ENCODE data around the gene NFIX.

NFIX gene

GRCh38 chr19:13023656-13024055 lies 28.4 kb downstream of the NFIX start:
- DNase-seq, result no peak

DNA sequence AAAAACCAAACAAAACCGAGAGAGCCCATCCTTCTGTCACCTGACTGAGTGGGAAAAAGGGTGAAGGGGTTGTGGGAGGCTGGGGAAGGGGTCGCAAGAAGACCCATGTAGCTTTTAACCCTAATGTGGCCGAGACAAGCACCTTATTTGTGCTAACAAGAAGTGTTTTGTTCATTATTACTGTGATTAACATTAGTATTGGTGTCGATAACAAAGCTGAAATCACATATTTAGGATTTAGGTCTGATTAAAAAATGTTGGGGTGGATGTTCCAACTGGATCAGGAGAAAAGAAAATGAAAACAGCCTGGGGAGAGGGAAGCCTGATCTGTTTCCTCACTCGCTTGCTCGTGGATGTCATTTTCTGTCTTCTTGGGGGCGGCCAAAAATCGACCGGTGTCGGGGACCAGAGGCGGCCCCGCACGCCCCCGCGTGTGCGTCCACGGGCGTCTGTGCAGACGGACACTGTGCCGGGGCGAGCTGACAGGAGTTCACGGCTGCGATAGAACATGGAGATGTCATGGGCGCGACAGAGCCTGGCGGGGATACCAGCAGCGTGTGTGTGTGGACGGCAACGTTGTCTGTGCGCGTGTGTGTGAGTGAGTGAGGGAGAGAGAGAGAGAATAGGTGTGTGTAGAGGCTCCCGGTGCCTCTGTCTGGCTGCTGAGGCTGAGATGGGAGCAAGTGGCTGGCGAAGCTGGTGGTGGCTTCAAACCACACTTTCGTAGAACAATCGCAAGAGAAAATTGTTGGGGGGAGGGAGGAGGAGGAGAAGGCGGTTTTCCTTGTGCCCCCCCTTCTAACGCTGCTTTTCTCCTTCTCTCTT lies 29.1 kb downstream of the NFIX start:
- DNase-seq, result peak; percentile 7

DNA sequence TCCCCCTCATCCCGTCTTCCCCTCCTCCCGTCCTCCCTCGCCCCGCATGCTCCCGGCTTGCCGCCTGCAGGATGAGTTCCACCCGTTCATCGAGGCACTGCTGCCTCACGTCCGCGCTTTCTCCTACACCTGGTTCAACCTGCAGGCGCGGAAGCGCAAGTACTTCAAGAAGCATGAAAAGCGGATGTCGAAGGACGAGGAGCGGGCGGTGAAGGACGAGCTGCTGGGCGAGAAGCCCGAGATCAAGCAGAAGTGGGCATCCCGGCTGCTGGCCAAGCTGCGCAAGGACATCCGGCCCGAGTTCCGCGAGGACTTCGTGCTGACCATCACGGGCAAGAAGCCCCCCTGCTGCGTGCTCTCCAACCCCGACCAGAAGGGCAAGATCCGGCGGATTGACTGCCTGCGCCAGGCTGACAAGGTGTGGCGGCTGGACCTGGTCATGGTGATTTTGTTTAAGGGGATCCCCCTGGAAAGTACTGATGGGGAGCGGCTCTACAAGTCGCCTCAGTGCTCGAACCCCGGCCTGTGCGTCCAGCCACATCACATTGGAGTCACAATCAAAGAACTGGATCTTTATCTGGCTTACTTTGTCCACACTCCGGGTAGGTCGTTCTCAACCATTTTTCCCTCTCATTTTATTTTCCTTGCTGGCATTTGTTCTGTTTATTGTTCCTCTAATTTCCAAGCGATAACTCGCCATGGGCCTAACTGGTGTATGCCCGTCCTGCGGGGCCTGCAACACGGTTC lies 29.8 kb downstream of the NFIX start:
- peak; percentile 9 for DNase-seq

- DNase-seq, result no peak
Observed at GRCh38 chr19:13025819-13026456, 30.7 kb downstream of the NFIX start.

DNA sequence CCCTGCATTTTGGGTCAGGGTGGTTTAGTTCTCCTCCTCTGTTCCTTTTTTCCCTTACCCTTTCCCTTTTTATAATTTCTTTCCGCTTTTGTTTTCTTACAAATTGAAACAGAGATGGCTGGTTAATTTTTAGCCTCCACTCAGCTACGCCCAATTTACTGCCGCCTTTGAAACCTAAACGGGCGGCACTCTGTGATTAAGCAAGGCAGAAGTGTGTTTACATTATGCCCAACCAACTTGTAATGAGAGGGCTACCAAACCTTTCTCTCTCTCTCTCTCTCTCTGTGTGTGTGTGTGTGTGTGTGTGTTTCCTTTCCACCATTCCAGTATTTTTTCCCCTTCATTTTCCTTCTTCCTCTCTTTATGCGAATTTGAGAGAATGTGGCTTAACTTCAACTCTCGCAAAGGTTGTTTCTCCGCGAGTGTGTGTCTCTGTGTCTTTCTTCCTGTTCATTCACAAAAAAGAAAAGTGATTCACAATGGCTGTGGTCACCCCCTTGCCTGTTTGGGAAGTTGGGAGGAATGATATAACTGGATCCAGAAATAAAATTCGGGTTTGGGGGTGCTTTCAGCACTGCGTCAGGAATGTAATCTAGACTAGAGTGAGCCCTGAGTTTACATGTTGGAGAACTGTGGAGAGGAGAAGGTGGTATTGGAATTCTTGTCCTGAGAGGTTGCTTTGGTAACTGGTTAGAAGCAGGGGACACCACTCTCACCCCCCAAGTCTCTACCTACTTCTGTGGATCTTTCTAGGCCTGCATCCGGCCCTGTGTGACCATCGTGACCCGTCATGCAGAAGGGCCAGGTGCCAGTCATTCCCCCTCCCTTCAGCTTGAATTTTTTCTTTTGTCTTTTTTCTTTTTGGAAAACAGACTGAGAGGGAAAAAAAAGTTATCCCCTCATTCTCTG lies 31.4 kb downstream of the NFIX start:
- no peak for DNase-seq

DNA sequence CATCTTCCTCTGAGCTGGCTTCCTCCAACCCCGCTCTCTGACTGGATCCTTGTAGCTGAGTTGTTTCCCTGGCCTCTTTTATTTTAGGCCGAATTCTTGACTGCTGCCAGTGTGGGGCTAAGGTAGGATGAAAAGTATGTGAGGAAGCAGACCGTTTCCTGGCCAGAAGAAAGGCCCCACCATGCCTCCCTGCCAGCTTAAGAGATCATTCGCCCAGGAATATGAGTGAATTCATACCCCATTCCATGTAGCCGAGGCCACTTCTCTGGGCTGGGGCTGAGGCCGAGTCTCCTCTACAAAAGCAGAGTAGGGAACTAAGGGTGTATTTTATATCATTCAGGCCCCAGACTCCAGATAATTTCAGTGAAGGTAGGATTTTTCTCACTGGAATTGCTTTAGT lies 32.3 kb downstream of the NFIX start:
- no peak for DNase-seq

- no peak for DNase-seq
Observed at GRCh38 chr19:13028027-13028426, 32.8 kb downstream of the NFIX start.

- DNase-seq, result no peak
Observed at GRCh38 chr19:13029301-13029880, 34.1 kb downstream of the NFIX start.

- DNase-seq, result peak; percentile 37
Observed at GRCh38 chr19:13029893-13030292, 34.6 kb downstream of the NFIX start.

DNA sequence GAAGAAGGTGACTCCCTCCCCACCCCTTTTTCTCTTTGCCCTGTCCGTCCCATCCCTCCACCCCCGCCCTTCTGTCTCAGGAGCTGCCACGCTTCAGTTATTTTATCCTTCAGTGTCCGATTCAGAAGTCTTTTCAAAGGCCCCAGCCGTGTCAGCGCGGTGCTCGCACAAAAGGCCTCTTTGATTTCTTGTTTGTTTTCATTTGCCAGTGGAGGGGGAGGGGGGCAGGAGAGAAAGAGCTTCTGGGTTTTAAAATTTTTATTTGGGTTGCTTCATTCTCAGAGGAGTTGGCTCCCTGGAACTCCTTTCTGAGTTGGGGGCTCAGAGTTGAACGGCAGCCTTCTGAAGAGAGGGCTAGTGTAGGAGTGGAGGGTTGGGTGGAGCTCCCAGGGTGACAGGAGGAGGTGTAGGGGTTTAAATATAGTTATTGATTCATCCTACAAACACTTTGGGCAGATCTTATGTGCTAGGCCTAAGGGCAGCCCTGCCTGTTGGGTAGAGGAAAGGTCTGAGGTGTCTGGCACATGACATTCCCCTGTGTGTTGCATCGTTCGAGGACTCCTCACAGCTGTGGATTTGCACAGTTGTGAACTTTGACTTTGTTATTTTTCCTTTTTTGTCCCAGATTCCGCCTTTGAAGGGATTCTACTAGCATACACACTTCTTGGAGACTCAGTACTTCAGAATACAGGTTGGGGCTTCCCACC lies 36.8 kb downstream of the NFIX start:
- no peak for DNase-seq

DNA sequence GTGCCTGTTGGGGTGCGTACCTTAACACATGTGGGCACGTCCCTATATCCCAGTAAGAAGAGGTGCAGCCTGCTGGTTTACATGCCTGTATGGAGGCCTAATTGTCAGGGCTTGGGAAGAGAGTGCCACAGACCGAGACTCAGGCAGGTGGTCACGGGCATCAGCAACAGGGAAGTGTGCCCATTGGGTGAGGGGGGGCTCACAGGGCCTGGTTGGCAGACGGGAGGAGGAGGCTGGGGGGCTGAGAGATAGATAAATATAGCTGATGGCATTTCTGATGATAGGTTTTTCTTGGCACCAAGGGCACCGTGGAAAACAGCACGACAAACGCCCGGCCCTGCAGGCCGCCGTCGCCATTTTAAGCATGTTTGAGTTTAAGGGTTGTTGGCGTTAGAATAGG lies 37.6 kb downstream of the NFIX start:
- DNase-seq, result no peak

GRCh38 chr19:13033244-13033643 lies 38.0 kb downstream of the NFIX start:
- DNase-seq, result no peak

- DNase-seq, result peak; percentile 57
Observed at GRCh38 chr19:13033819-13034611, 38.7 kb downstream of the NFIX start.

- DNase-seq, result no peak
Observed at GRCh38 chr19:13034636-13035035, 39.4 kb downstream of the NFIX start.

DNA sequence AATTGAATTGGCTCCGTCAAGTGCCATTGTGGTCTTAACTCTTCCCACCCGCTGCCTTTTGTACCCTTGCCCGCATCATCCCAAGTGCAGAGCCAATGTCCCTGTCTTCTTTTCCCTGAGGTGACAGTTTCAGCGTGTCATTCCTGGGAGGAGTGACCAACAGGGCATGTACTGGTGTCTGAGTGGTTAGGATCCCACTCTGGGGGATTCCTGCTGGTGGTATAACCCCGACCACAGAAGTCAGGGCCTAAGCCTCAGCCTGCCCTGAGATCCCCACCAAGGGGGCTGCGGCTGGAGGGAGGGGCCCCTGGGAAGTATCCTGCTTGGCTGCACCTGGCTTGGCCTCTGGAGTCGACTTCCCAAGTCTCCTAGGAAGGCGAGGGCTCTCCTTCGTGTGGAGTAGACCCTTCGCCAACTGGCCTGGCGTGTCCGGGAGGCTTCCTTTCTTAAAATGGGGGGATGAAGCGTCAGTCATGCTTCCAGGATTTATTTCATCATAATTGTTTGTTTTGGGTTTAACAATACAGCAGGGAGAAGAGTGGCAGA lies 40.6 kb downstream of the NFIX start:
- no peak for DNase-seq

DNA sequence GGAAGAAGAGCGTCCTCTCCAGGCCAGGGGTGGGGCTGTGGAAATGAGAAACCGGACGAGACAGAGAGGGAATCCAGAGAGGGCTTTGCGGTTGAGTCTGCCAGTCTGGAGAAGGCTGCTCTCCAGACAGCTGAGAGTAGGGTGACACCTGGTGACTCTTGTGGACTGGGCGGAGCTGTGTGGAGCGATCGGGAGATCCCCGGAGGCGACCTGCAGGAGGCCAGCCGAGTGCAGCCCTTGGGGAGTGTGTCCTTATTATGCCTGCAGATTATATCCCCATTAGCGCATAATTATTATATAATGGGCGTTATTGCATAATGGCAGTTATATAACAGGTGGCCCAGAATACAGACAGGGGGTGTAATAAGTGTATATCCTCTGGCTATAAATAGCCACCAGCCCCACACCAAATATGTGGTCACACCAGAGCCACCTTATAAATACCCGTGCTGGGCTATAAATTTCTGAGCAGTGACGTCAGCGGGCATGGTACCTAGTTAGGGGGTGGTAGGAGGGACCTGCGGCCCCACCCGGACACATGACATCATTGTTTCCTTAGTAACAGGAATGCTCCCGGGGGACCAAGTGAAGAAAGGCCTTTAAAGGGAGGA lies 41.2 kb downstream of the NFIX start:
- DNase-seq, result no peak

- peak; percentile 23 for DNase-seq
Observed at GRCh38 chr19:13037161-13037560, 41.9 kb downstream of the NFIX start.

DNA sequence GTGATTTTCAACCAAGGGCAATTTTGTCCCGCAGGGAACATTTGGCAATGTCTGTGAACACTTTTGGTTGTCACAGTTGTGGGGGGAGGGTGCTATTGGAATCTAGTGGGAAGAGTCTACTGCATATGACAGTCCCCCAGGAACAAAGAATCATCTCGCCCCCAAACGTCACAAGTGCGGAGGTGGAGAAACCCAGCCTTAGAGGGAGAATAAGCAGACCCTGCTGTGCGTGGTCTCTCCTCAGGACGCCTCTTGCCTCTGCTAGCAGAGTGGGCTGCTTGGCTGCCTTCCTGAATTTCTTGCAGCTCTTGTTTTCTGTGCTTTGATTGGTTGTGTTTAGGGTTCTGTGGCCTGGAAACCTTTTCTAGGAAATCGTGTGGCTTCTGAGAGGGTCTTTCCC lies 42.5 kb downstream of the NFIX start:
- DNase-seq, result no peak

GRCh38 chr19:13038306-13039210 lies 43.3 kb downstream of the NFIX start:
- DNase-seq, result no peak
